Spleen (tissue), 7 donors: ENCODE results near the gene MCM5.

ENCODE experiments used
- POLR2A ChIP-seq, 3 donors: fragments of 450-650 bp; IDR thresholded peaks; one replicate each; pipeline ENCODE4 v1.5.1; 2017; ENCODE audit warnings: antibody characterized with exemption in 3 of 3, mild to moderate bottlenecking in 1 of 3
- POLR2AphosphoS5 ChIP-seq, 3 donors: sonication (generic); formaldehyde crosslinking; IDR thresholded peaks; one replicate each; pipeline ENCODE4 v1.5.1; 2017; ENCODE audit warnings: antibody characterized with exemption in 3 of 3
- TF ChIP-seq, protein P1 (sequence below), 11 experiments: fragments of 200-600 bp in 7 of 11; fragments of 450-650 bp in 4 of 11; sonication (generic) in 4 of 11; IDR thresholded peaks in 8 of 11; conservative IDR thresholded peaks in 3 of 11; 1 replicate in 7 of 11; 2 replicates in 4 of 11; pipeline versions ENCODE4 v1.4.0 to v1.8.0; 2016 to 2021; ENCODE audit warnings: antibody characterized with exemption in 11 of 11, inconsistent platforms in 4 of 11, mild to moderate bottlenecking in 1 of 11
- donor health status: DM: no; HTN: no; CAD: no; lungs with moderate emphysema.
- donor health status: DM: no; HTN: no; CAD: no.
- donor health status: DM: no; HTN: no; CAD: no.

- TF ChIP-seq, protein P1, sequence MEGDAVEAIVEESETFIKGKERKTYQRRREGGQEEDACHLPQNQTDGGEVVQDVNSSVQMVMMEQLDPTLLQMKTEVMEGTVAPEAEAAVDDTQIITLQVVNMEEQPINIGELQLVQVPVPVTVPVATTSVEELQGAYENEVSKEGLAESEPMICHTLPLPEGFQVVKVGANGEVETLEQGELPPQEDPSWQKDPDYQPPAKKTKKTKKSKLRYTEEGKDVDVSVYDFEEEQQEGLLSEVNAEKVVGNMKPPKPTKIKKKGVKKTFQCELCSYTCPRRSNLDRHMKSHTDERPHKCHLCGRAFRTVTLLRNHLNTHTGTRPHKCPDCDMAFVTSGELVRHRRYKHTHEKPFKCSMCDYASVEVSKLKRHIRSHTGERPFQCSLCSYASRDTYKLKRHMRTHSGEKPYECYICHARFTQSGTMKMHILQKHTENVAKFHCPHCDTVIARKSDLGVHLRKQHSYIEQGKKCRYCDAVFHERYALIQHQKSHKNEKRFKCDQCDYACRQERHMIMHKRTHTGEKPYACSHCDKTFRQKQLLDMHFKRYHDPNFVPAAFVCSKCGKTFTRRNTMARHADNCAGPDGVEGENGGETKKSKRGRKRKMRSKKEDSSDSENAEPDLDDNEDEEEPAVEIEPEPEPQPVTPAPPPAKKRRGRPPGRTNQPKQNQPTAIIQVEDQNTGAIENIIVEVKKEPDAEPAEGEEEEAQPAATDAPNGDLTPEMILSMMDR (IDR thresholded peaks at IDR 0.05 in 8 of 11, conservative IDR thresholded peaks at IDR 0.05 in 3 of 11), result no peak
- TF ChIP-seq POLR2A (IDR thresholded peaks at IDR 0.05) (no peak), POLR2AphosphoS5 (IDR thresholded peaks at IDR 0.05) (no peak)
These were observed 48.6 kb downstream of the MCM5 start for GRCh38 chr22:35448523-35448922.
